HG03097 (cell line): ENCODE results near the gene ACAD9.
"Not testable (repeated sequence)": the region's sequence is repeated elsewhere in the genome, so short reads cannot be mapped to it uniquely, and the experiment has no call there.

Experiments
- ATAC-seq: cut with Tn5 transposase; IDR thresholded peaks from one replicate; pipeline ENCODE4 v1.9.1; 2021; ENCODE audit not compliant: unreplicated experiment, low FRiP score

ACAD9 gene

DNA sequence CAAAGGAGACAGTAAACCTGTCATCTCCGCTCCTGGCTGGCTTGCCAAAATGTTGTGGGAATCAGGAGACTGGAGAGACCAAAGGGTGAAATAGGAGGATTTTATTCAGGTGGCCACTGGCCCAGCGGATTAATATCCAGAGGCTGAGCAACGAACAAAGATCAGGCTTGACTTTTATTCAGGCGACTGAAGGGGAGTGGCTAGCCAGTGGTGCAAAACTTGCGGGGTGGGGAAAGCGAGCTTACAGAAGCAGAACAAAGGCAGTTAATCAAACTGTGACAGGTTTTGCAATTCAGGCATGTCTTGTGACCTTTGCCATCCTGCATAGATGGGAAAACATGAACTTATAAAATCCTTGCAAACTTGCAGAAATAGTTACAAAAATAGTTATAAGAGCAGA lies 19.8 kb upstream of the ACAD9 start:
- no peak for ATAC-seq

DNA sequence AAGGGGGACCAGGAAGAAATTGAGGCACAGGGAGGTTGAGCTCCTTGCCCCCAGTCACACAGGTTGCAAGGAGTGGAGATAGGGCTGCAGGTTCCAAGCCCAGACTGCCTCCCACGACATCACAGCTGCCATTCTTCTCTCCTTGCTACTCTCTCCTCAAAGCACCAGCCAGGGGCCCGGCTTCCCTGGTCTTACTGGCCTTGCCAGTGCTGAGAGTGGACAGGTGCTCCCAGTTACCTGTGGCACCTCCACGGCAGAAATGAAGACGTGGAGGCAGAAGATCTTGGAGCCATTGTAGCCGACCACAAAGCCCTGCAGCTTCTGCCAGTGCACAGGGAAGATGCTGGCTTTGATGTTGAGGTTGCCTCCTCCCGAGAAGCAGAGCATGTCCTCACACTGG lies 17.9 kb upstream of the ACAD9 start:
- ATAC-seq = no peak

DNA sequence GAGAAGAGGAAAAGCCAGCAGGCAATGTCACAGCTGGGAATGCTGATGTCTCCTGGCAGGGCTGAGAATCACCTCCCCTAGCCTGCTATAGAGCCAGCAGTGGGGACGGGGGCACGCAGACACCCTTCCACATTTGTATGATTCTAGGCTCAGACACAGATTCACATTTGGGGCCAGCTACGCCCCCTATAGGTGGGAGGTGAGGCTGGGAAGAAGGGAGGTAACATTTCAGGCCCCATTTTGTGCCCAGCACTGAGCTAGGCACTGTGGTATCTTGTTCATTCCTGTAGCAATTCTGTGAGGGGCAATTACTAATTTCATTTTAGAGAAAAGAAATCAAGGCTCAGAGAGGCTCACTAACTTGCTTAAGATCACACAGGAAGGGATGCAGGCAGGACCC lies 15.9 kb upstream of the ACAD9 start:
- ATAC-seq = no peak

DNA sequence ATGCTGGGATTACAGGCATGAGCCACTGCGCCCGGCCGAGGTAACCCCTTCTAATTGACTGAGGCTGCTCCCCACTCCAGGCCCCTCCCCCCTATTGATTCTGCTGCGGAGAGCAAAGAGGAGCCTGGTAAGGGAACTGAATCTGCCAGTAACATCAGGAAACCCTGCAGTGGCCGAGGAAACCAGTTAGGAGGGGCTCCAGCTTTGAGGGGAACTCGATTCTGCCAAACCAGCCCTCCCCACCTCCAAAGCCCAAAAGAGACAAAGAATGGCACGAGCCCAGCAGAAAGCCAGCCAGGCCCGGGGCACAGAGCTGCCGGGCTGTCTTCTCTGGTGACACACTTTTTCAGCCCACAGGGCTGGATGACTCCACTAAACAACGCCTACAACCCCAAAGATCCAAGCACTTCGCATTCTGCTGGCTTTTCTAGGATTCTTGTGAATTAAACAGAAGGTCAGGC lies 15.0 kb upstream of the ACAD9 start:
- ATAC-seq = no peak

DNA sequence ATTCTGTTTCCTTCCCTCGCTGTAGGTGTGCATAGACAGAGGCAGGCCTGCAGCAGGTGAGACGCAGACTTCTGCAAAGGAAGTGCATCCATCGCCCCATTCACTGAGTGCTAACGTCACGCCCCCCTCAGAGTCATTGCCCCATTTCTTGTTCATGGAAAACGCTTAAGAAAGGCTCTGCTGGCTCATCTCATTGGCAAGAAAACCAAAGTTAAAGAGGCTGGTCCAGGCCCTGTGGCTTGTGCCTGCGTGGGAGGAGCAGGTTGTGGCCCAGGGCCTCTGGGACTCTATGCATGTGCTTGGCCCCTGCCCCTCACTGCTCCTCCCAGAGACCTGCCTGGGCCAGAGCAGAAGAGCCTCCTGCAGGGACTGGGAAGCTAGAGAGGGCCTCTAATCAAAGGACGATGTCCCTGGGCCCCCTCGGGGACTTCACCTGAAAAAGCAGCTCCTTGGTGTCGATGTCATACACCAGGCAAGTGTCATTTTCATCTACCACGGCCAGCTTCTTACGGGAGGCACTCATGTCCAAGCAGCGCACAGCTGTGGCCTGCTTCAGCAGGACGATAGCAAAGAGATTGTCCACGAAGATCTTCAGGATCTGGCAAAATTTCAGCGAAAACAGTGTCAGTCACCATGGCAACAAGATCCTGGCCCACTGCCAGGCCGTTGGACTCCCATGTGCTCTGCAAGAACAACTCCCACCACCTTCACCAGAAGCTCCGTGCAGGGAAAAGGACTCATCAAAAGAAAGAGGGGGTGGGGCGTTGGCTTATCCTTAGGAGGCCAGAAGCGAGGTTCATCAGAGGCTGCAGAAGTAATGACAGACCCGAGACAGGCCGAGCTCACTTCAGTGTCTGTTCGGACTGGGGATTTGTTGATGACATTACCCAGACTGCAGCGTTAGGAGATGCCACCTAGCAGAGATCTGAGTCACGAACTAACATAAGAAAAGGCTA lies 14.3 kb upstream of the ACAD9 start:
- ATAC-seq = not testable (repeated sequence)

DNA sequence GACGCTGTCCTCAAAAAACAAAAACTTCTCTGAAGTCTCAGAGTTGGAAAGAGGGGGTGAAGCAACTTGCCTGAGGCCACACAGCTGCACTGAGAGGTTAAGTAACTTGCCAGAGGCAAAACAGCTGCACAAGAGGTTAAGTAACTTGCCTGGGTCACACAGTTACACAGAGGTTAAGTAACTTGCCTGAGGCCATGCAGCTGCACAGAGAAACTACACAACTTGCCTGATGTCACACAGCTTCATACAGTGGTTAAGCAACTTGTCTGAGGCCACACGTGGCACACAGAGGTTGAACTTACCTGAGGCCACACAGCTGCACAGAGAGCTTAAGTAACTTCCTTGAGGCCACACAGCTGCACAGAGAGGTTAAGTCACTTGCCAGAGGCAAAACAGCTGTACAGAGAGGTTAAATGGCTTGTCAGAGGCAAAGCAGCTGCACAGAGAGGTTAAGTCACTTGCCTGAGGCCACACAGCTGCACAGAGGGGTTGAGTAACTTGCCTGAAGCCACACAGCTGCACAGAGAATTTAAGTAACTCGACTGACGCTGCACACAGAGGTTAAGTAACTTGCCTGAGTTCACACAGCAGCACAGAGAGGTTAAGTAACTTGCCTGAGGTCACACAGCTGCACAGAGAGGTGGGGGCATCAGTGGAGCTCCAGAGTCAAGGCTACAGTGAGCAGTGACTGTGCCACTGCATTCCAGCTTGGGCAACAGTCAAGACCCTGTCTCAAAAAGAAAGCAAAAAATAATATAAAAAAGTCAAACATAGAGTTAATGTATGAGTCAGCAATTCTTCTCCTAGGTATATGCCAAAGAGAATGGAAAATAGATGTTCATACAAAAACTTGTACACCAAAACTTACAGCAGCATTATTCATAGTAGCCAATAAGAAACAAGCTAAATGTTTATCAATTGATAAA lies 12.0 kb upstream of the ACAD9 start:
- no peak for ATAC-seq

DNA sequence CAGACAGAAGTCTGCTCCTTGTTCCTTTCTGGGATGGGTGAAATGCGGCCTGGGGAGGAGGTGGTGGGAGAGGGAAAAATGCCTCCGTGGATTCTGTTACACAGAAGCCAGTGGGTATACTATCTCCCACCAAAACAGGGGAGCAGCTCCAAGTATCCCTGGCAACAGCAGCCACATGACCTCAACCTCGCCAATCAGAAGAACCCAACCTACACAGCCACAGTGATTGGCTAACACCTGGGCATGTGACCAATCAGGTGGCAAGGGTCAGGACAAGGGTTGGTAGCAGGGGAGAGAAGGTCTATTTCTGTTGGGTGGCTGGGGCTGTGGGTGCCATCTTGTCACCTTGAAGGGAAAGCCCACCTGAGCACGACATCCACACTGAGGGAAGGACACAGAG lies 9.1 kb upstream of the ACAD9 start:
- no peak for ATAC-seq

DNA sequence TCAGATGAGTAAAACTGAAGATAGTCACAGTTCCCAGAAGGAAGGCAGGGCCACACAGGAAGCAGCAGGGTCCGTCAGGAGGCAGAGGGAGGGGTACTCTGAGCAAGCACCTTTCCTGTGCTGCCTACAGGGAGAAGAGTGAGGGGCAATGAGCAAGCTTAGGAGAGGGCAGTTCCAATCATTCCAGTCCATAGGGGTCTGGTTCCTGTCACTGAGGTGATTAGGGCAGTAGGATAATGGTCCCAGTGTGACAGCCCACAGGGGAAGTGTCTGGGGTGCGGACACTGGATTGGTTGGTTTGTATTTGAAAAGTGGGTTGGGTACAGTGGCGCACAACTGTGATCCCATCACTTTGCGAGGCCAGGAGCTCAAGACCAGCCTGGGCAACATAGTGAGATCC lies 7.1 kb upstream of the ACAD9 start:
- no peak for ATAC-seq

DNA sequence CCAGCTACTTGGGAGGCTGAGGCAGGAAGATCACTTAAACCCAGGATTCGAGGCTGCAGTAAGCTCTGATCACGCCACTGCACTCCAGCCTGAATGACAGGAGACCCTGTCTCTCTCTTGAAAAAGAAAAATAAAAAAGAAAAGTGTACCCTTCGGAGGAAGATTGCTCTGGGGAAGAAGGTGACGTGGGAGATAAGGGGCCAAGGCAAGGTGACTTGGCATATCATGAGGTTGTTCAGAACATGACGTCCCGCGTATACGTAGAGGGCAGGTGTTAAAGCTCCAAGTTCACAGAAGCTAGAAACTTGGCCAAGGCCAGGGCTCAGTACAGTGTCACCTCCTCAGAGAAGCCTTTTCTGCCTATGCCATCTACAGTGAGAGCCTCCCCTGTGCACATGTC lies 6.7 kb upstream of the ACAD9 start:
- ATAC-seq = no peak

DNA sequence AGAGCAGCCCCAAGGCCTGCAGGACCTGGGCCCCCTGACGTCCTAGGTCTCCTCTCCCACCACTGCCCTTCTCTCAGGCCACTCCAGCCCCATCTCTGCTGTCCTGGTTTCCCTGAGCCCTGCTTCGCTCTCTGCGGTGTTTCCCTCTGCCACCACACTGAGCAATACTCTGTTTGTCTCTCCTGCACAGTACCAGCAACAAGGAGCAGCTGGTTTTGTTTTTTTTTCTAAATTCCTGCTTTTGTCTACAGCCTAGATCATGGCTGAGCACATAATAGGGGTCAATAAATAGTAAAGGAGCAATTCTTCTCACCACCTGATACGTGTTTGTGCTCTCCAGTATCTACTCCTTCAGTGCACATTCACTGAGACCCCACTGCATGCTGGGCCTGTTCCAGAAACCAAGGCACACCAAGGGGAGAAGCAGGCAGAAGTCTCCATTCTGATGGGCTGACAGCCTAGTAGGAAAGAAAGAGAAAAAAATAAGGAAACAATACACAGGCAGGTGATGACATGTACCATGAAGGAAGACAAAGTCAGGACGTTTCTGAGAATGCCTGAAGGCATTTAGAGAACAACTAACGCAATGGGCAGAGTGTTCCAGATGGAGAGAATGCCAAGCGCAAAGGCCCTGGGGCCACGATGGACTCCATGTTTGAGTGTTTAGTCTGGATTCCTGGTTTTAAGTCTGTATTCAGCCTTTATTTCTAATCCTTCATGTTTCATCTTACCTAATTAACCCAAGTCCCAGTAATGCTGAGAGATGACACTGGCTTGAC lies 6.0 kb upstream of the ACAD9 start:
- no peak for ATAC-seq

DNA sequence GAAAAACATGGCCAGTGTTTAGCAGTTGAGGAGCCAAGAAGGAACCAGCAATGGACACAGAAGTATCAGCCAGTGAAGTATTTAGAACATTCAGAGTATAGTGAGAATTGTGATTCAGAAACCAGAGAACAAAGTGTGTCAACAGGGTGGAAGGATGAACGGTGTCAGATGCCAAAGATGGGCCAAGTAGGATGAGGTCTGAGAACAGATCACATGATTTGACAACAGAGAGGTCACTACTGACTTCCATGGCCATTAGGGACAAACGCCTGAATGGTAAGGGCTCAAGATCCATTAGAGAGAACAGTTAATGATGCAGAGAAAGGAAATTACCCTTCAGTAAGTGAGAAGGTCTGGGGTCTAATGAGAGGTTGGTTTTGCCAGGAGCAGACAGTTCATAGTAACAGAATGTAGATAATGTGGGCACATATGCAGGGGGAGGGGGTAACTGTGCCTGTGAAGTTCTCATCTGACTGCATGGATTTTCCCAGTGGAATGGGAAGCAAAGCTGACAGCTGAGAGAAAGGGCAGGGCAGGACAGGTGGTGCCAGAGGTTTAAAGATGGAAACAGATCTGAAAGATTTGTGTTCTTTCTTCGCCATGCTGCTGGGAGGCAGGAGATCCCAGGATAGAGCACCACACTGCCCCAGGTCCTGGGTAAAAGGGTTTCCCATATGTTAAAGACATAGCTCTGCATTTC lies 4.8 kb upstream of the ACAD9 start:
- ATAC-seq = no peak

DNA sequence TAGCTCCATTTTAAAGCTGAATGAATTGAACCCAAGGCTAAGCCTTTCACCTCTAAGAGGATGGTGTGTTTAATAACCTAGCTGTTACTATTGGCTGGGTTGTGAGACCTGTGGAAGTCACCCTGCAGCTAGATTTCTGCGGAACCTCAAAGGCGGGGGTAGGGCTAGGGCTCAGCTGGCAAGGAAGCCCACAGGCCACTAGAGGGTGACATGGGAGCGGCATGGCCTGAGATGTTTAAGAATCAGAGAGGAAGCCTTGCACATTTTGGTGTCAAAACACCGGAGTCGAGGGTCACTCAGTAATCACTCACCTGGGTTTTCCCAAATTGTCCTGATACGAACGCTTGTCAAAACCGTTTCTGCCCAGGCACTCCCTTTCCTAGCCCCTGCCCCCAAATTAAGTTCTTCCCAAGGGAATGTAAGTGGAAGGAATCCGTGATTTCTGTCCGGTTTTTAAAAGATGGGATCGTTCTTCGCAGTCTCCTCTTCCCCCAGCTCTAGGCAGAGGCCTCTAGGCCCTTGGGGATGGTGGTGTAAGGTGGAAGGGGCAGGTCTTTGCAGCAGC lies 3.8 kb upstream of the ACAD9 start:
- no peak for ATAC-seq

DNA sequence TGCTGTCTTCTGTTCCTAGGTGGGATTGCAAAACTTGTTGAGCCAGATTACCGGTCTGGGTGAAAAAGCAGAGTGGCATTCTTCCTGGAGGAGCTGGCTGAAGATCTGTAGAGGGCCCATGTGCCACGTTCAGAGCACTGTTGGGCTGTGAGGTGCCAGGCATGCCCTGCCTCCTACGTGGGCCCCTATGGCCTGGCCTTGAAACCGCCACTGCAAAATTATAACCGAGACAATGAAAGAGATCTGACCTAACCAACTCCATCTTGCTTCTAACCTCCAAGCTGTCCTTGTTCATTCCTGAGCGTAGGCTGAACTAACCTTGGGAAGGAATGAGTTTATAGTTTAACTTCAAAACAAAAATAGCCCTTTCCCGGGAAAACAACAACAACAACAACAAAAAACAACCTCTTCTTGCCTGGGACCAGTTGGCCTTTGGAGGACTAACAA lies 1.4 kb upstream of the ACAD9 start:
- no peak for ATAC-seq

DNA sequence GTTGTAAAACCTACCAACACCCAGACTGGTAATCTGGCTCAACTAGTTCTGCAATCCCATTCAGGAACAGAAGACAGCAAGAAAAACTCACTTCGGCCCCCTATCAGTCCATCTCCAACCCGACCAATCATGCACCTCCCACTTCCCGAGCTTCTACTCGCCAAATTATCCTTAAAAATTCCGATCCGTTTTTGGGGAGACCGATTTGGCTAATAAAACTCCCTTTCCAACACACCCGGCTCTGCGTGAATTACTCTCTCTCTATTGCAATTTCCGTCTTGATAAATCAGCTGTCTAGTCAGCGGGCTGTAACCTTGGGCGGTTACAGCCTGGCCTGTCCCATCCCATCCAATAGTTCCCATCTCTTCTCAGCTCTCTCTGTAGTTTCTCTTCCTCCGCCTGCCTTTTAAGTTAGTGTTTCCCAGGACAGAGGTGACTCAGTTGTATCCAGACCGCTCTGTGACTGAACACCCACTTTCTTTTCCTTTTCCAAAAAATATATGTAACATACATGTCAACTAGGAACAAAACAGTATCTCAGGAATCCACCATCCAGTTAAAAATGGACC lies 780 bp upstream of the ACAD9 start:
- peak; percentile 8 for ATAC-seq

DNA sequence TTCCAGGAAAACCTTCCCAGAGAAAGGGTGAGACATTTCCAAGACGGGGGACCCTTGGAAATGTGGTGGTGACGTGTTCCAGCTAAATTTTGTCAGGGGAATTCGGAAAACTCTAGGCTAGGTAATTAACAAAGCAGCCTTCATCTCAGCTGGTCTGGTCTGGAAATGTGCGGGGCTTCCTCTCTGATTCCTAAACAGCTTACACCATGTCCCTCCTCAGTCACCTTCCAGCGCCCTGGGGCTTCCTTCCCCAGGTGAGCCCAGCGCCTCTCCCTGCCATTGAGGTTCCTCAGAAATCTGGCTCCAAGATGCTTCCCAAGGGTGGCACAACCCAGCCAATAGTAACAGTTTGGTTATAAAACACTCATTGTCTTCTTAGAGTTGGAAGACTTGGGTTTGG lies 571 bp downstream of the ACAD9 start:
- no peak for ATAC-seq

DNA sequence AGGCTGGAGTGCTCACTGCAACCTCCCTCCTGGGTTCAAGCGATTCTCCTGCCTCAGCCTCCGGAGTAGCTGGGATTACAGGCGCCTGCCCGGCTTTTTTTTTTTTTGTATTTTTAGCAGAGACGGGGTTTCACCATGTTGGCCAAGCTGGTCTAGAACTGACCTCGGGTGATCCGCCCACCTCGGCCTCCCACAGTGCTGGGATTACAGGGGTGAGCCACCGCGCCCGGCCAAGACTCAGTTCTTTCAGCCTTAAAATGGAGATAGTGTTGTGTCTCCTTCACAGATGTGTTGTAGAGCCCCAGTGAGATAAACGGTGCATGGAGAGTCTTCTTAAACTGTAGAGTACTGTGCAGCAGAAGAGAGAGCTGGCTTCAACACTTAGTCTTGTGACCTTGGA lies 1.0 kb downstream of the ACAD9 start:
- ATAC-seq = not testable (repeated sequence)

DNA sequence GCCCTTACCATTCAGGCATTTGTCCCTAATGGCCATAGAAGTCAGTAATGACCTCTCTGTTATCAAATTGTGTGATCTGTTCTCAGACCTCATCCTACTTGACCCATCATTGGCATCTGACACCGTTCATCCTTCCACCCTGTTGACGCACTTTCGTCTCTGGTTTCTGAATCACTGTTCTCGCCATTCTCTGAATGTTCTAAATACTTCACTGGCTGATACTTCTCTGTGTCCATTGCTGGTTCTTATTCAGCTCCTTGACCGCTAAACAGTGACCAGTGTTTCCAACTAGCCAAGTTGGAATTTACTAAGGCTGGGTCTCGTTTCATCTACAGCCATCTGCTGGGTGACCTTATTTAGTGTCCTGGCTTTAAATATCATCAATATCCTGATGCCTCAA lies 2.2 kb downstream of the ACAD9 start:
- no peak for ATAC-seq

DNA sequence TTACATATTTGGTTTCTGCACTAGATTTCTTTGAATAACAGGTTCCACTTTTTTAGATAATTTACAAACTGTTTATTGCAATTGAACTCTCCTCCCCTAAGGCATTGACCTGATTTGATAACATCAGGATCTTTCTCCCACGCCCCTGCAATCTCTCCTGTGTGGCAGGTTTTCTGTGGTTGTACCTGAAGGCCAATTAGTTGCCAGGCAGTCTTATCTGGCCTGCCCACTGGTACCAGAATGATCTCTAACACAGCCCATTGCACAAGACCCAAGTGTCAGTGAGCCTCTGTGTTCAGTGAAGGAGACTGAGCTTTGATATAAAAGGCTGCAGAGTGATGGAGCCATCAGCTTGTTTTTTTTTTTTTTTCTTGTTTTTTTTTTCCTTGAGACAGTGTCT lies 3.3 kb downstream of the ACAD9 start:
- no peak for ATAC-seq

DNA sequence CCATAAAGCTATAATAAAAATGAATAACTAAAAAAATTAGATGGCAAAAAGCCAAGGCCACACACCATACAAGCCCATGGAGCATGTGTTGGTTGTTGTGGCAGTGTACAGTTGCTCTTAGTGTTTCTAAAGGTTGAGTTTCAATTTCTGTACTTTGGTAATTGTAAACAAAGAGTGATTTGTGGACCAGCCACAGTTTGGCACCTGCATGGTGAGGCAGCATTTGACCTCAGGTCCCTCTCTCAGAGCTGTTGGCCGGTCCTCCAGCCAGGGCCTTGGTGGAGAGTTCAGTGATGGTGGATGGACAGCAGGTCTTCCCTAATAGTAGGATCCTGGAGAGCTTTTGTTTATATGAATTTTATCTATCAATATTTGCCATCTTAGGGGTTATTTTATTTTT lies 5.6 kb downstream of the ACAD9 start:
- ATAC-seq = no peak
